ENCODE results near the gene INTU. TPM values are rescaled to one million over a fixed set of nuclear protein-coding genes. Genes with fewer than 3 reads are reported as not detected.

Gene INTU
- total RNA-seq, 4 donors from 2014 or later = 4.1 to 6.0 (median 4.8) TPM

DNA sequence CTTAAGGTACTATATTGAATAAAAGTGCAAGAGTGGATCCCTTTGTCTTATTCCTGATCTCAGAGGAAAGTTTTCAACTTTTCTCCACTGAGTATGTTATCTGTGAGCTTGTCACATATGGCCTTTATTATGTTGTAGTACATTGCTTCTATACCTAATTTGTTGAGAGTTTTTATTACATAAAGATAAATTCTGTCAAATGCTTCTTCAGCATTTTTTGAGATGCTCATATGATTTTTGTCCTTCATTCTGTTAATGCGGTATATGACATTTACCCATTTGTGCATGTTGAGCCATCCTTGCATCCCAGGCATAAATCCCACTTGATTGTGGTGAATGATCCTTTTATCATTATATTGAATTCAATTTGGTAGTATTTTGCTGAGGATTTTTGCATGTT is 108.5 kb downstream of the INTU start:
- 83 to 91% methylated on average over 1 of the region's 1 CpG for WGBS, 2 donors (ENCODE audit: low coverage in 1 of 2)
- intact Hi-C loops (cut with DNase I; ENCODE audit: low total_unique reads) = no loop called here
- H3K4me1 ChIP-seq = no peaks in the 10 kb centered on the region
- H3K36me3 ChIP-seq = no peaks in the 10 kb centered on the region
- no peaks in the 10 kb centered on the region for H3K27me3 ChIP-seq
- in situ Hi-C loops (cut with MboI; ENCODE audit: low pct_ligation_motif_present in 1 of 4, low pct_unique_long_range_greater_than_20kb in 1 of 4, low sequenced_read_pairs in 3 of 4) = loop anchor here in 1 of 4 donors (25.0 kb wide), 1 partner anchor 129 kb away; no protein-coding TSS in a partner anchor
- H3K27ac ChIP-seq = no peak overlapping the region
- no peaks in the 10 kb centered on the region for H3K9me3 ChIP-seq
- H3K4me3 ChIP-seq = no peak overlapping the region
- no peak for DNase-seq
- TF ChIP-seq, protein P1, sequence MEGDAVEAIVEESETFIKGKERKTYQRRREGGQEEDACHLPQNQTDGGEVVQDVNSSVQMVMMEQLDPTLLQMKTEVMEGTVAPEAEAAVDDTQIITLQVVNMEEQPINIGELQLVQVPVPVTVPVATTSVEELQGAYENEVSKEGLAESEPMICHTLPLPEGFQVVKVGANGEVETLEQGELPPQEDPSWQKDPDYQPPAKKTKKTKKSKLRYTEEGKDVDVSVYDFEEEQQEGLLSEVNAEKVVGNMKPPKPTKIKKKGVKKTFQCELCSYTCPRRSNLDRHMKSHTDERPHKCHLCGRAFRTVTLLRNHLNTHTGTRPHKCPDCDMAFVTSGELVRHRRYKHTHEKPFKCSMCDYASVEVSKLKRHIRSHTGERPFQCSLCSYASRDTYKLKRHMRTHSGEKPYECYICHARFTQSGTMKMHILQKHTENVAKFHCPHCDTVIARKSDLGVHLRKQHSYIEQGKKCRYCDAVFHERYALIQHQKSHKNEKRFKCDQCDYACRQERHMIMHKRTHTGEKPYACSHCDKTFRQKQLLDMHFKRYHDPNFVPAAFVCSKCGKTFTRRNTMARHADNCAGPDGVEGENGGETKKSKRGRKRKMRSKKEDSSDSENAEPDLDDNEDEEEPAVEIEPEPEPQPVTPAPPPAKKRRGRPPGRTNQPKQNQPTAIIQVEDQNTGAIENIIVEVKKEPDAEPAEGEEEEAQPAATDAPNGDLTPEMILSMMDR (IDR thresholded peaks at IDR 0.05) = no peak
- TF ChIP-seq EP300 (IDR thresholded peaks at IDR 0.05; ENCODE audit: low read depth) (no peak), POLR2A (IDR thresholded peaks at IDR 0.05) (no peak), POLR2AphosphoS5 (IDR thresholded peaks at IDR 0.05) (no peak)

DNA sequence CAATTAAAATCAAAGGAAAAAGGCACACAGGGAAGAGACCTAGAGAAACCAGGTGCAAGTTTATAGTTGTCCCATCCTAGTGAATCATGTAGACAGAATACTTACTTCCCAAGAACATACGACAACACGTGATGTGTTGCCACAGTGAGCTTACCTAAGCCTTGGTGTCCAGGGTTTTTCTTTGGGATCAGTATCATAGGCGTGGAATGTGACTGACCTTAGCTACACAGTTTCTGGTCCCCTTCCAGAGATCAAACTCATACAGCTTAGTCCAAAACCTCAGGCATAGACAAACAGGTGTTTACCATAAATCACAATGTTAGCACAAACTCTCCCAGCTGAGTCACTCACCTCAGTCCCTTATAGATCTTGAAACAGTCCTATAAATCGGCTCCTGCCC is 115.1 kb downstream of the INTU start:
- no peak for DNase-seq
- WGBS, 2 donors (ENCODE audit: low coverage in 1 of 2) = 75 to 83% methylated on average over 4 of the region's 4 CpGs
- in situ Hi-C loops (cut with MboI; ENCODE audit: low pct_ligation_motif_present in 1 of 4, low pct_unique_long_range_greater_than_20kb in 1 of 4, low sequenced_read_pairs in 3 of 4) = loop anchor here in 1 of 4 donors (25.0 kb wide), 1 partner anchor 136 kb away; no protein-coding TSS in a partner anchor
- H3K4me3 ChIP-seq = no peak overlapping the region
- peaks cover 0 to 8% of the 10 kb centered on the region in 2 donors for H3K9me3 ChIP-seq
- no peaks in the 10 kb centered on the region for H3K36me3 ChIP-seq
- no peaks in the 10 kb centered on the region for H3K27me3 ChIP-seq
- H3K4me1 ChIP-seq = no peaks in the 10 kb centered on the region
- H3K27ac ChIP-seq = no peak overlapping the region
- TF ChIP-seq, protein P1 (IDR thresholded peaks at IDR 0.05) = no peak
- TF ChIP-seq EP300 (IDR thresholded peaks at IDR 0.05; ENCODE audit: low read depth) (no peak), POLR2A (IDR thresholded peaks at IDR 0.05) (no peak), POLR2AphosphoS5 (IDR thresholded peaks at IDR 0.05) (no peak)
- intact Hi-C loops (cut with DNase I; ENCODE audit: low total_unique reads) = no loop called here

DNA sequence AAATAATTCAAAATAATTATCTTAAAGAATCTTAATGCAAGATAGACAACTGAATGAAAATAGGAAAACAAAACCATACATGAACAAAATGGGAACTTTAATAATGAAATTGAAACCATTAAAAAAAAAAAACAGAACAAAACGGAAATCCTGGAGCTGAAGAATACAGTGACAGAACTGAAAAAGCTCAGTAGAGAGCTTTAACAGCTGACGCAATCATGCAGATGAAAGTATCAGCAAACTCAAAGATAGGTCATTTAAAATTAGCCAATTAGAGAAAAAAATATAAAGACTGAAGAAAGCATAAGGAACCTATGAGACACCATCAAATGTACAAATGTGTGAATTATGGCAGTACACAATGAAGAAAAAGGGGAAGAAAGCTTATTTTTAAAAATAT is 116.2 kb downstream of the INTU start:
- Histone ChIP-seq H3K4me1 (no peaks in the 10 kb centered on the region), H3K36me3 (no peaks in the 10 kb centered on the region), H3K9me3 (peaks cover 0 to 8% of the 10 kb centered on the region in 2 donors), H3K27me3 (no peaks in the 10 kb centered on the region), H3K27ac (no peak overlapping the region), H3K4me3 (no peak overlapping the region)
- intact Hi-C loops (cut with DNase I; ENCODE audit: low total_unique reads) (no loop called here), in situ Hi-C loops (cut with MboI; ENCODE audit: low pct_ligation_motif_present in 1 of 4, low pct_unique_long_range_greater_than_20kb in 1 of 4, low sequenced_read_pairs in 3 of 4) (loop anchor here in 1 of 4 donors (25.0 kb wide), 1 partner anchor 137 kb away; no protein-coding TSS in a partner anchor)
- DNase-seq = no peak
- TF ChIP-seq POLR2A (IDR thresholded peaks at IDR 0.05) = no peak
- WGBS, 2 donors (ENCODE audit: low coverage in 1 of 2) = 72 to 84% methylated on average over 2 of the region's 2 CpGs

DNA sequence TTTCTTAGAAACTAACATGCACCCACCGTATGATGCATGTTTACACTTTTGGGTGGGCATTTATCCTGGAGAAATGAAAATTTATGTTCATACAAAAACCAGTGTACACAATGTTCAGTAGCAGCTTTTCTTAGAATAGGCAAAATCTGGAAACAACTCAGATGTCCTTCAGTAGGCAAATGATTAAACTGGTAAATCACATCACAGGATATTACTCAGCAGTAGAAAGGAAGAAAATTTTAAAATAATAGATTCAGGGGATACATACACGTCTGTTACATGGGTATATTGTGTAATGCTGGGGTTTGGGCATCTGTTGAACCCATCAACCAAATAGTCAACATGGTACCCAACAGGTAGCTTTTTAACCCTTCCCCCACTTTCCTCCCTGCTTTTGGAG is 124.1 kb downstream of the INTU start:
- DNase-seq = no peak
- no peaks in the 10 kb centered on the region for H3K4me1 ChIP-seq
- 65 to 88% methylated on average over 1 to 2 of the region's 2 CpGs for WGBS, 2 donors (ENCODE audit: low coverage in 1 of 2)
- no peaks in the 10 kb centered on the region for H3K36me3 ChIP-seq
- TF ChIP-seq POLR2A (IDR thresholded peaks at IDR 0.05) = no peak
- TF ChIP-seq POLR2AphosphoS5 (IDR thresholded peaks at IDR 0.05) = no peak
- no peak for TF ChIP-seq EP300 (IDR thresholded peaks at IDR 0.05; ENCODE audit: low read depth)
- TF ChIP-seq, protein P1 (IDR thresholded peaks at IDR 0.05) = no peak
- no peaks in the 10 kb centered on the region for H3K27me3 ChIP-seq
- intact Hi-C loops (cut with DNase I; ENCODE audit: low total_unique reads) = no loop called here
- no peak overlapping the region for H3K4me3 ChIP-seq
- H3K27ac ChIP-seq = no peak overlapping the region
- no peaks in the 10 kb centered on the region for H3K9me3 ChIP-seq
- in situ Hi-C loops (cut with MboI; ENCODE audit: low pct_ligation_motif_present in 1 of 4, low pct_unique_long_range_greater_than_20kb in 1 of 4, low sequenced_read_pairs in 3 of 4) = no loop called here

DNA sequence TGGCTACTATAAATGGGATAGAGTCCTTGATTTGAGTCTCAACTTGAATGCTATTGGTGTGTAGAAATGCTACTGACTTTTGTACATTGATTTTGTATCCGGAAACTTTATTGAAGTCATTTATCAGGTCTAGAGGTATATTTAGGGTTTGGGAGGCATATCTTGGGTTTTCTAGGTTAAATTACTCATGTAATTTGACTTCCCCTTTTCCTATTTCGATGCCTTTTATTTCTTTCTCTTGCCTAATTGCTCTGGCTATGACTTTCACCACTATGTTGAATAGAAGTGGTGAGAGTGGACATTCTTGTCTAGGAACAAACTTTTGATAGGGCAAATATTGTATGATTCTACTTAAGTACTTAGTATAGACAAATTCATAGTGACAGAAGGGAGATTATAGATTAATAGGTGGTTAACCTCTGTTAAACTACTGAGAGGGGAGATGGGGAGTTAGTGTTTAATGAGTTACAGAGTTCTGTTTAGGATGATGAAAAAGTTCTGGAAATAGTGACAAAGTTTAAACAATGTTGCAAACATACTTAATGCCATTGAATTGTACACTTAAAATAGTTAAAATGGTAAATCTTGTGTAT is 126.6 kb downstream of the INTU start:
- TF ChIP-seq POLR2AphosphoS5 (IDR thresholded peaks at IDR 0.05) = no peak
- TF ChIP-seq POLR2A (IDR thresholded peaks at IDR 0.05) = no peak
- no peak for TF ChIP-seq EP300 (IDR thresholded peaks at IDR 0.05; ENCODE audit: low read depth)
- TF ChIP-seq, protein P1 (IDR thresholded peaks at IDR 0.05) = no peak
- no peak for DNase-seq
- WGBS, 2 donors (ENCODE audit: low coverage in 1 of 2) = 65 to 82% methylated on average over 2 of the region's 2 CpGs
- intact Hi-C loops (cut with DNase I; ENCODE audit: low total_unique reads) (no loop called here), in situ Hi-C loops (cut with MboI; ENCODE audit: low pct_ligation_motif_present in 1 of 4, low pct_unique_long_range_greater_than_20kb in 1 of 4, low sequenced_read_pairs in 3 of 4) (no loop called here)
- Histone ChIP-seq H3K27ac (no peak overlapping the region), H3K9me3 (no peaks in the 10 kb centered on the region), H3K27me3 (no peaks in the 10 kb centered on the region), H3K4me3 (no peak overlapping the region), H3K4me1 (no peaks in the 10 kb centered on the region), H3K36me3 (no peaks in the 10 kb centered on the region)
